H1 (cell line): ENCODE measurements around the gene BSDC1. TPM values are rescaled to one million over a fixed set of nuclear protein-coding genes. Genes with fewer than 3 reads are reported as not detected.

Experiments
- ATF2 ChIP-seq: IDR thresholded peaks from 2 replicates; pipeline ENCODE4 v1.6.1; 2012; ENCODE audit warnings: low read length, inconsistent platforms
- CEBPB ChIP-seq: IDR thresholded peaks from 2 replicates; pipeline ENCODE4 v1.6.1; 2012; ENCODE audit warnings: low read depth, low read length
- EP300 ChIP-seq, 2 experiments: IDR thresholded peaks; 1 replicate in 1 of 2; 2 replicates in 1 of 2; pipeline ENCODE4 v1.6.1; 2011 to 2012; ENCODE audit warnings: low read depth in 2 of 2, low read length in 2 of 2, mild to moderate bottlenecking in 2 of 2, borderline replicate concordance in 1 of 2, inconsistent platforms in 1 of 2, moderate library complexity in 1 of 2
- HDAC6 ChIP-seq: IDR thresholded peaks from one replicate; pipeline ENCODE4 v1.7.1; 2012; ENCODE audit warnings: low read depth, mild to moderate bottlenecking, inconsistent platforms, low read length, moderate library complexity
- JUND ChIP-seq: IDR thresholded peaks from 2 replicates; pipeline ENCODE4 v1.6.1; 2011; ENCODE audit warnings: mild to moderate bottlenecking, improper control_type of control experiment, low read length
- POLR2A ChIP-seq, 2 experiments: IDR thresholded peaks; 1 replicate in 1 of 2; 2 replicates in 1 of 2; pipeline ENCODE4 v1.6.1; 2011; ENCODE audit warnings: low read depth in 2 of 2, low read length in 2 of 2, mild to moderate bottlenecking in 2 of 2; ENCODE audit errors: control extremely low read depth in 1 of 2
- POU5F1 ChIP-seq: IDR thresholded peaks from 2 replicates; pipeline ENCODE4 v1.6.1; 2011; ENCODE audit warnings: low read depth, mild to moderate bottlenecking, low read length, moderate library complexity
- SIN3A ChIP-seq, 2 experiments: IDR thresholded peaks in 1 of 2; conservative IDR thresholded peaks in 1 of 2; 2 replicates each; pipeline ENCODE4 v1.6.1; 2011 to 2012; ENCODE audit warnings: low read length in 2 of 2, improper control_type of control experiment in 1 of 2, low read depth in 1 of 2, mild to moderate bottlenecking in 1 of 2
- TBP ChIP-seq: IDR thresholded peaks from 2 replicates; pipeline ENCODE4 v1.6.1; 2011; ENCODE audit warnings: low read depth, low read length, improper control_type of control experiment
- polyA plus RNA-seq, 7 experiments: library from polyadenylated mRNA; depleted of rRNA in 3 of 7; stranded (reverse) in 5 of 7; unstranded in 2 of 7; fragments of >200 nt in 5 of 7; fragments of 200-250 nt in 2 of 7; gene quantifications; 1 replicate in 5 of 7; 2 replicates in 1 of 7; 4 replicates in 1 of 7; pipeline versions ENCODE4 v1.2.1 to v1.2.3, GENCODE V29; 2011 to 2013; ENCODE audit warnings: missing spikeins in 2 of 7, mixed read lengths in 2 of 7
- total RNA-seq: library from RNA; stranded (reverse); fragmentation: NEBNext Ultra II Directional; extraction: Animal tissue kit (Norgen Biotek cat#: 25700); gene quantifications from 2 replicates; pipeline ENCODE4 v1.2.1, GENCODE V29; 2021

Gene BSDC1
- total and polyA plus RNA-seq, 2 of the 8 experiments (the other 6 are each of a cell fraction or from before 2014, with no cell fraction given), result 24.8 to 40.7 TPM

GRCh38 chr1:32362474-32363313, 31.5 kb downstream of the BSDC1 start, which contains the start of the genes FAM229A and TSSK3 (continued):
- no peak for TF ChIP-seq EP300 (IDR thresholded peaks at IDR 0.05; ENCODE audit: borderline replicate concordance in 1 of 2, low read depth in 2 of 2, low read length in 2 of 2)
- no peak for TF ChIP-seq POLR2A (IDR thresholded peaks at IDR 0.05; ENCODE audit: control extremely low read depth in 1 of 2, low read depth in 2 of 2, low read length in 2 of 2)
- TF ChIP-seq ATF2, result no peak
- no peak for TF ChIP-seq TBP
- no peak for TF ChIP-seq SIN3A (conservative IDR thresholded peaks at IDR 0.05 in 1 of 2, IDR thresholded peaks at IDR 0.05 in 1 of 2; ENCODE audit: low read depth in 1 of 2, low read length in 2 of 2)
- TF ChIP-seq POU5F1, result no peak
- no peak for TF ChIP-seq JUND
- no peak for TF ChIP-seq CEBPB
- no peak for TF ChIP-seq HDAC6
